Islet precursor cell (in vitro differentiated cells): ENCODE results near the gene COX7A2L.
A peak's percentile ranks its signal among the peaks of the same experiment; 100 is the strongest.
"Not testable (repeated sequence)": the region's sequence is repeated elsewhere in the genome, so short reads cannot be mapped to it uniquely, and the experiment has no call there.

Source experiments
- DNase-seq: peaks from one replicate; pipeline ENCODE4 v3.0.0-alpha.2; 2018

Gene COX7A2L

GRCh38 chr2:42360890-42361727 lies at the start of gene COX7A2L:
Gene COX7A2L (minus strand): TSS chr2:42361217. CDS start chr2:42361161, 56 bp downstream.
- peak; percentile 98 for DNase-seq

- DNase-seq, result no peak
Measured at GRCh38 chr2:42408009-42408408, 47.0 kb upstream of the COX7A2L start.

- no peak for DNase-seq
Measured at GRCh38 chr2:42407476-42407875, 46.5 kb upstream of the COX7A2L start.

- DNase-seq, result no peak
Measured at GRCh38 chr2:42404676-42405075, 43.7 kb upstream of the COX7A2L start.

GRCh38 chr2:42401773-42402172 lies 40.8 kb upstream of the COX7A2L start:
- DNase-seq, result no peak

- not testable (repeated sequence) for DNase-seq
Measured at GRCh38 chr2:42398052-42398451, 37.0 kb upstream of the COX7A2L start.

- peak; percentile 3 for DNase-seq
Measured at GRCh38 chr2:42393320-42393719, 32.3 kb upstream of the COX7A2L start.

GRCh38 chr2:42392191-42392590 lies 31.2 kb upstream of the COX7A2L start:
- DNase-seq, result peak; percentile 19

- peak; percentile 4 for DNase-seq
Measured at GRCh38 chr2:42390401-42390969, 29.5 kb upstream of the COX7A2L start.

- DNase-seq, result peak; percentile 37
Measured at GRCh38 chr2:42386682-42387081, 25.7 kb upstream of the COX7A2L start.

- peak; percentile 71 for DNase-seq
Measured at GRCh38 chr2:42385225-42385624, 24.2 kb upstream of the COX7A2L start.

- no peak for DNase-seq
Measured at GRCh38 chr2:42383855-42384530, 23.0 kb upstream of the COX7A2L start.

GRCh38 chr2:42382144-42382543 lies 21.1 kb upstream of the COX7A2L start:
- DNase-seq, result no peak

GRCh38 chr2:42380026-42380425 lies 19.0 kb upstream of the COX7A2L start:
- not testable (repeated sequence) for DNase-seq

- DNase-seq, result no peak
Measured at GRCh38 chr2:42378415-42378814, 17.4 kb upstream of the COX7A2L start.

GRCh38 chr2:42376758-42377157 lies 15.7 kb upstream of the COX7A2L start:
- no peak for DNase-seq

- DNase-seq, result no peak
Measured at GRCh38 chr2:42372474-42373200, 11.6 kb upstream of the COX7A2L start.

- peak; percentile 73 for DNase-seq
Measured at GRCh38 chr2:42371611-42372473, 10.8 kb upstream of the COX7A2L start.

- DNase-seq, result peak; percentile 90
Measured at GRCh38 chr2:42369532-42370229, 8.7 kb upstream of the COX7A2L start.

- no peak for DNase-seq
Measured at GRCh38 chr2:42368817-42369531, 8.0 kb upstream of the COX7A2L start.

- DNase-seq, result peak; percentile 56
Measured at GRCh38 chr2:42367835-42368234, 6.8 kb upstream of the COX7A2L start.
